Activated CD4-positive, alpha-beta T cell treated with anti-CD3 and anti-CD28 coated beads for 4 hours (primary cell): ENCODE measurements around the gene SIDT1.
"Not testable (repeated sequence)": the region's sequence is repeated elsewhere in the genome, so short reads cannot be mapped to it uniquely, and the experiment has no call there.

Experiments used
- DNase-seq, 2 donors: peaks; one replicate each; pipeline ENCODE4 v3.0.0-alpha.2; 2020

SIDT1 gene

GRCh38 chr3:113600418-113601182 lies 68.2 kb downstream of the SIDT1 start:
- no peak for DNase-seq

GRCh38 chr3:113601240-113601639 lies 68.9 kb downstream of the SIDT1 start:
- no peak for DNase-seq

DNA sequence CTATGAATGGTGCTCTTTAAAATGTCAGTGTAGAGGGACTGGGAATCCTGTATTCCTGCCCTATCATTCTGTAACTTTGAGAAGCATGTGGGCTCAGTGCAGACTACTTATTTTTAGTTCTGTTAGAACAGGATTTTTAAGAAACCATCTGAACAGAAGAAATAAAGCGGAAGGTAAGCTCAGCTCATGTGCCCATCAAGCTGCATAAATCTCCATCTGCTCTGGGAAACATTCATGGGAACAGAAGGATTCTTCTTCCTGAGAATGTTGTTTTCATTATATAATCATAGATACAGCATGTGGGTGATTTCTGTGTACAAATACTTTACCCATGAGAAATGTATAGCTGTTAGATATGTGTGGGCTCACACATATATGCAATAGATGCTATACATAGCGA lies 69.9 kb downstream of the SIDT1 start:
- DNase-seq: no peak

DNA sequence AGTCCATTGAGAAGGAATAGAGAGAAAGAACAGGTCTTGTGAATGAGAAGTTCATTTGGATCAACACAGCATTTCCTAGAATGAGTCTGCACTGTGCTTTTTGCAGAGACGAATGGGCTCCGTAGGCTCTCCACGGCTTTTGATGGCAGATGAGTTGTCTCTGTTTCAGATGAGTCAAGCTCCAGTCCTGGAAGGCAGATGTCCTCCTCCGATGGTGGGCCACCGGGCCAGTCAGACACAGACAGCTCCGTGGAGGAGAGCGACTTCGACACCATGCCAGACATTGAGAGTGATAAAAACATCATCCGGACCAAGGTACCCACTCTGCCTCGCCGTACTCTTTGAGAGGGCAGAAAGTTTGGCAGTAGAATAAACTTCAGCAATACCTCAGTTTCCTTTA lies 70.5 kb downstream of the SIDT1 start:
- DNase-seq: no peak

- DNase-seq: peak; percentile 4 to 6
Observed at GRCh38 chr3:113606539-113607218, 74.3 kb downstream of the SIDT1 start.

- no peak for DNase-seq
Observed at GRCh38 chr3:113607219-113607596, 74.9 kb downstream of the SIDT1 start.

- DNase-seq: no peak
Observed at GRCh38 chr3:113614402-113614801, 82.0 kb downstream of the SIDT1 start.

- no peak for DNase-seq
Observed at GRCh38 chr3:113615976-113616375, 83.6 kb downstream of the SIDT1 start.

DNA sequence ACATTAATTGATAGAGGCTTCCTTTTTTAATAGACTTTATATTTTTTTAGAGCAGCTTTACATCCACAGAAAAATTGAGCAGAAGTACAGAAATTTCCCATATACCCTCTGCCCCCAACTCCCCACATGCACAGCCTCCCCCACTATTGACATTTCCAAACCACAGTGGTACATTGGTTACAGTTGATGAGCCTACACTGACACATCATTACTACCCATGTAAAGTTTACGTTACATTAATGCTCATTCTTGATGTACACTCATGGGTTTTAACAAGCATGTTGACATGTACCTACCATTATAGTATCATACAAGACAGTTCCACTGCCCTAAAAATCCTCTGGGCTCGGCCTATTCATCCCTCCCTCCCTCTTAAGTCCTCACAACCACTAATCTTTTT lies 85.4 kb downstream of the SIDT1 start:
- no peak for DNase-seq

DNA sequence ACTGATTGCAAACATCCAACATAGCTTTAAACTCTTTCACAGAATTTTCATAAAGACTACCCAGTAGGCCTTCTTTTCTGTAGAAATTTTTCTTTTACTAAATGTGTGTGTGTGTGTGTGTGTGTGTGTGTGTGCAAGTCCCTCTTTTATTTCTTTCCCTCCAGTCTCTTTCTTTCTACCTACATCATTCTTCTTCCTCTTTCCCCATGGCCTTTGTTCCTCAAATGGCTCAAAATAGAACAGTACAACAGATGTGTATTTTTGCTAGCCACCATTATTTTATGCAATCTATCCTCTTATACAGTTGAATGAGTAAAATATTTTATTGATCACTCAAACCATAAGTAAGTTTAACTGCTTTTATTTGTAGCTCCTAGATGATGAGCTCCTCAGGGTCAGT lies 87.7 kb downstream of the SIDT1 start:
- DNase-seq: no peak

DNA sequence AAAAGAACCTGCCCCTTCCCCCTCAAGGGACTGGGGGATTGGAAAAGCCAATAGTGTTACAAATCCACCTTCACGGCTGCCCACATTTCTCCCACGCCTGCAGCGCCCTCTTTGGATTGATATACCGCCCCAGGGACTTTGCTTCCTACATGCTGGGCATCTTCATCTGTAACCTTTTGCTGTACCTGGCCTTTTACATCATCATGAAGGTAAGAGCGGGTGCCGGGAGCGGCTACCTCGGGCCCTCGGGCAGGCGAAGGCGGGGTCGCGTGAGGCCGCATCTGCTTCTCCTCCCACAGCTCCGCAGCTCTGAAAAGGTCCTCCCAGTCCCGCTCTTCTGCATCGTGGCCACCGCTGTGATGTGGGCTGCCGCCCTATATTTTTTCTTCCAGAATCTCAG lies 91.0 kb downstream of the SIDT1 start:
- DNase-seq: no peak

GRCh38 chr3:113623811-113624210 lies 91.5 kb downstream of the SIDT1 start:
- DNase-seq: no peak

DNA sequence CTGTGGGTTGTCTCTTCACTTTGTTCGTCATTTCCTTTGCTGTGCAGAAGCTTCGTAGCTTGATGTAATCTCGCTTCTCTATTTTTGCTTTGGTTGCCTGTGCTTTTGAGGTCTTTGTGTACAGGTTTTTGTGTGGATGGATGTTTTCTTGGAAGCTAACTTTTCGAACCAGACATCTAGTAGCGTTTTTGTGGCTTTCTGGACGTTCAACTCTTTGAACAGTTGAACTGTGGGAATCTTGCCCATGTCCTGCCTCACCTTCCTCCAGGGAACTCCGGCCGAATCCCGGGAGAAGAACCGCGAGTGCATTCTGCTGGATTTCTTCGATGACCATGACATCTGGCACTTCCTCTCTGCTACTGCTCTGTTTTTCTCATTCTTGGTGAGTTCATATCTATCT lies 93.5 kb downstream of the SIDT1 start:
- DNase-seq: no peak

DNA sequence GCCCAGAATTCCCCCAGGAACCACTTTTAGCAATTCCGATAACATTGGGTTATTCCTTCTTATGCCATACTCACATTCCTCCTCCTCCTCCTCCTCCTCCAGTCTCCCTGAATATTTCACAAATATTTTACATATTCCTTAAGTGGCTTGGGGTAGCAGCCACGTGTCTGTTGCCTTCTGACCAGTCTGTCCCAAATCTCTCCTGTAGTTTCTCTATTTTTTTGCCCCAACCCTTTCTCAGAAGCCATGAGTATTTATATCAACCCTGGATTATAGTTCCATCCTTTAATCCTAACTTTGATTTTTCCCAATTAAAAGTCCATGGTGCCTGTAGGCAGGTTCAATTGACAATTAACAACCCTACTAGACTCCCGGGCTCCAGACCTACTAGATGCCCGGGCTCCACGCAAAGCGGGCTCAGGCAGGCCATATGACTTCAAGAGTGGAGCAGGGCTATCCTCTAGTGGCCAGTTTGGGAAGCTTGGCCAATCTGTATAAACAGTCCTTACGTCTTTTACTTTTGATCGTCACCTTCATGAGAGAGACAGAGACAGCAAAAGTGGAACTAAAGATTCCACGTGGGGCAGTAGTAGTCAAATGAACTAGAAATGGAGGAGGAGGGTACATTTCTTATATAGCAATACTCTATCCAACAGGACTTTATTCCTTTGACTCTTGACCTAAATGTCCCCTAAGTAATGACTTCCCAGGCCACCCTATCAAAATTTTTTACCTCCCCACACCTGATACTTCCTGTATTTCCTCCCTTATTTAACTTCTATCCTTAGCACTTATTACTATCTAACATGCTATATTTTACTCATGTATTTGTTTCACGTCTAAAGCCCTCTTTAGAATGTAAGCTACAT lies 94.4 kb downstream of the SIDT1 start:
- DNase-seq: no peak

- DNase-seq: no peak
Observed at GRCh38 chr3:113628316-113628715, 96.0 kb downstream of the SIDT1 start.

GRCh38 chr3:113628788-113629187 lies 96.4 kb downstream of the SIDT1 start:
- DNase-seq: no peak

DNA sequence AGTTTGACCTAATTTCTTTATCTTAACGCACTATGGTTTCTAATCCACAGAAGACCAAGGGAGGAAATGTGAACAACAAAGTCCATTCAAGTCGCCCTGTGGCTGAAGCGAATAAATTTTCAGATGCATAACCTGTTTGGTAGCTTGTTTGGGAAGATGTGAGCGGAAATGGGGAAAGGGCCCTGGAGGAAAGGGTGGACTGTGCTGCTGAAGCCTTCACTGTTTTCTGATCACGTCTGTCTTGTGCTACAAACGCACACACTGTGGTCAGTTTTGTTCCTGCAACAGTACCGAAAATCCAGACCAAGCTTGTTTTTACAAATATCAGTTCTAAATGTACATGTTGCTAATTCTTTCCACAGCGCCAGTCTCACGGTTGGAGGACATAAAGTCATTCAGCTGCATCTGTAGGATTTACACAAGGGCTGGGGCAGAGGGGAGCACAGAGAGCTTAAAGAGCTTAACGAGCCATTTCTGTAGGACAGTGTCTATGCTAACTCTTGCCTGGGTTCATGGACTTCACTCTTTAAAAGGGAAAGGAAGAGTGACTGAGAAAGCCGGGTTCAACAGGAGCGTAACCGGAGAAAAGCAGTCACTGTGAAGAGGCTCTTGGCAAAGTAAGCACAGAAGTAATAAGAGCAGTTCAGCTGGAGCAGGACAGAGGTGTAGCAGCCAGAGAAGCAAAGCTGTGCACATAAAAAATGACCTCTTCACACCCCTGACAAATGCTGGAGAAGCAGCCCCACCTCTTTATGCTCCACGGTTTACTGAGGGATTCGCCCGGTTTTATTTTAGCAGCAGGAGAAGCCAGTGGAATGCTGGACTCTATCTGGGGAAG lies 97.4 kb downstream of the SIDT1 start:
- no peak for DNase-seq

- DNase-seq: no peak
Observed at GRCh38 chr3:113630956-113631542, 98.7 kb downstream of the SIDT1 start.

DNA sequence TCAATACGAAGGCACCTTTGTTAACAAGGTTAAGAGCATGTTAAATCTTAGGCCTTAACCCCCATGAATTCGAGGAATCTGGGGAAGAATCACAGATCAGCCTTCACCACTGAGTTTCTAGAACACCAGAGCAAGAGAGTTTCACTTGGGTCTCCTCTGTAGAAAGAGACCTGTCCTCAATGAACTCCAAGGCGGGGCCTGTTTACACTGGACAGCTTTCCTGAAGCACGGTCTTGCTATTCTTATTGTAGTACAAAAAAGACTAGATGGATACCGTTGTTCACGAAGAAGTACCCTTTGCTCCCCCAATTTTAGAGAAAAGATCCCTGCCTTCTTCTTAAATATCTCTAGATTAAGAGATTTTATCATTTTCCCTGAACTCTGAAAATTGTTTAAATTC lies 99.2 kb downstream of the SIDT1 start:
- DNase-seq: no peak

- DNase-seq: no peak
Observed at GRCh38 chr3:113634782-113635474, 102.6 kb downstream of the SIDT1 start.

GRCh38 chr3:113636034-113636433 lies 103.7 kb downstream of the SIDT1 start:
- DNase-seq: not testable (repeated sequence)

GRCh38 chr3:113637756-113638155 lies 105.4 kb downstream of the SIDT1 start:
- DNase-seq: no peak
